ENCODE data around the gene ERVFRD-1.

ERVFRD-1 gene

GRCh38 chr6:11076540-11076939, 35.0 kb downstream of the ERVFRD-1 start:
- DNase-seq (ENCODE audit: low read depth) = no peak
- H3K4me3 ChIP-seq (ENCODE audit: low read length) = no peak overlapping the region
- no peak for TF ChIP-seq CTCF (conservative IDR thresholded peaks at IDR 0.05; ENCODE audit: low read depth, low read length)

GRCh38 chr6:11072101-11072500, 39.4 kb downstream of the ERVFRD-1 start:
- TF ChIP-seq CTCF (conservative IDR thresholded peaks at IDR 0.05; ENCODE audit: low read depth, low read length) = no peak
- no peak for DNase-seq (ENCODE audit: low read depth)
- H3K4me3 ChIP-seq (ENCODE audit: low read length) = no peak overlapping the region

GRCh38 chr6:11069760-11070159, 41.8 kb downstream of the ERVFRD-1 start:
- no peak for TF ChIP-seq CTCF (conservative IDR thresholded peaks at IDR 0.05; ENCODE audit: low read depth, low read length)
- H3K4me3 ChIP-seq (ENCODE audit: low read length) = no peak overlapping the region
- no peak for DNase-seq (ENCODE audit: low read depth)

- no peak for TF ChIP-seq CTCF (conservative IDR thresholded peaks at IDR 0.05; ENCODE audit: low read depth, low read length)
- DNase-seq (ENCODE audit: low read depth) = no peak
- H3K4me3 ChIP-seq (ENCODE audit: low read length) = no peak overlapping the region
Measured at GRCh38 chr6:11067348-11067747, 44.2 kb downstream of the ERVFRD-1 start.

- TF ChIP-seq CTCF (conservative IDR thresholded peaks at IDR 0.05; ENCODE audit: low read depth, low read length) = no peak
- no peak for DNase-seq (ENCODE audit: low read depth)
- no peak overlapping the region for H3K4me3 ChIP-seq (ENCODE audit: low read length)
Measured at GRCh38 chr6:11066505-11067347, 44.8 kb downstream of the ERVFRD-1 start.

- no peak for TF ChIP-seq CTCF (conservative IDR thresholded peaks at IDR 0.05; ENCODE audit: low read depth, low read length)
- no peak for DNase-seq (ENCODE audit: low read depth)
- H3K4me3 ChIP-seq (ENCODE audit: low read length) = no peak overlapping the region
Measured at GRCh38 chr6:11065436-11066202, 45.9 kb downstream of the ERVFRD-1 start.
